PC-9 (cell line): ENCODE results near the gene ZNF865.

ENCODE experiments used
- CTCF ChIP-seq: fragments of 200-600 bp; sonication (generic); conservative IDR thresholded peaks from 2 replicates; pipeline ENCODE4 v1.6.1; 2017; ENCODE audit warnings: mixed run types, antibody characterized with exemption, mild to moderate bottlenecking, moderate library complexity
- EZH2 ChIP-seq: fragments of 200-600 bp; sonication (generic); IDR thresholded peaks from 2 replicates; pipeline ENCODE4 v1.8.0; 2017; ENCODE audit warnings: antibody characterized with exemption, low read depth

- no peak for TF ChIP-seq EZH2
- TF ChIP-seq CTCF: no peak
These were observed 47.1 kb downstream of the ZNF865 start for GRCh38 chr19:55652311-55653128.
